ENCODE measurements around the gene PRKCA.

GRCh38 chr17:66492080-66492479, 189.7 kb downstream of the PRKCA start:
- TF ChIP-seq, protein P1, sequence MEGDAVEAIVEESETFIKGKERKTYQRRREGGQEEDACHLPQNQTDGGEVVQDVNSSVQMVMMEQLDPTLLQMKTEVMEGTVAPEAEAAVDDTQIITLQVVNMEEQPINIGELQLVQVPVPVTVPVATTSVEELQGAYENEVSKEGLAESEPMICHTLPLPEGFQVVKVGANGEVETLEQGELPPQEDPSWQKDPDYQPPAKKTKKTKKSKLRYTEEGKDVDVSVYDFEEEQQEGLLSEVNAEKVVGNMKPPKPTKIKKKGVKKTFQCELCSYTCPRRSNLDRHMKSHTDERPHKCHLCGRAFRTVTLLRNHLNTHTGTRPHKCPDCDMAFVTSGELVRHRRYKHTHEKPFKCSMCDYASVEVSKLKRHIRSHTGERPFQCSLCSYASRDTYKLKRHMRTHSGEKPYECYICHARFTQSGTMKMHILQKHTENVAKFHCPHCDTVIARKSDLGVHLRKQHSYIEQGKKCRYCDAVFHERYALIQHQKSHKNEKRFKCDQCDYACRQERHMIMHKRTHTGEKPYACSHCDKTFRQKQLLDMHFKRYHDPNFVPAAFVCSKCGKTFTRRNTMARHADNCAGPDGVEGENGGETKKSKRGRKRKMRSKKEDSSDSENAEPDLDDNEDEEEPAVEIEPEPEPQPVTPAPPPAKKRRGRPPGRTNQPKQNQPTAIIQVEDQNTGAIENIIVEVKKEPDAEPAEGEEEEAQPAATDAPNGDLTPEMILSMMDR (IDR thresholded peaks at IDR 0.05; ENCODE audit: extremely low read depth in 1 of 2, insufficient read depth in 1 of 2, low read depth in 1 of 2, low read length in 2 of 2): no peak
- TF ChIP-seq POLR2A (IDR thresholded peaks at IDR 0.05; ENCODE audit: low read depth, low read length): no peak
- no peak for TF ChIP-seq GATA2 (IDR thresholded peaks at IDR 0.05; ENCODE audit: insufficient read depth, insufficient read length, low read depth, low read length)
- no peak for TF ChIP-seq POLR2AphosphoS5 (IDR thresholded peaks at IDR 0.05; ENCODE audit: insufficient read depth, low read depth, low read length)
- no peak for TF ChIP-seq EZH2 (IDR thresholded peaks at IDR 0.05; ENCODE audit: borderline replicate concordance, low read depth, low read length, severe bottlenecking)
- no peak for TF ChIP-seq JUN (IDR thresholded peaks at IDR 0.05; ENCODE audit: borderline replicate concordance, insufficient read depth, insufficient read length, low read depth)
- TF ChIP-seq, protein P2, sequence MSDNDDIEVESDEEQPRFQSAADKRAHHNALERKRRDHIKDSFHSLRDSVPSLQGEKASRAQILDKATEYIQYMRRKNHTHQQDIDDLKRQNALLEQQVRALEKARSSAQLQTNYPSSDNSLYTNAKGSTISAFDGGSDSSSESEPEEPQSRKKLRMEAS (IDR thresholded peaks at IDR 0.05; ENCODE audit: insufficient read depth, insufficient read length): no peak
- no peak for TF ChIP-seq MYC (IDR thresholded peaks at IDR 0.05; ENCODE audit: low read depth, low read length)
- TF ChIP-seq FOS (IDR thresholded peaks at IDR 0.05; ENCODE audit: borderline replicate concordance, insufficient read depth, low read length): no peak

Measured in endothelial cell of umbilical vein (primary cell).